ENCODE data around the gene CASP5.

DNA sequence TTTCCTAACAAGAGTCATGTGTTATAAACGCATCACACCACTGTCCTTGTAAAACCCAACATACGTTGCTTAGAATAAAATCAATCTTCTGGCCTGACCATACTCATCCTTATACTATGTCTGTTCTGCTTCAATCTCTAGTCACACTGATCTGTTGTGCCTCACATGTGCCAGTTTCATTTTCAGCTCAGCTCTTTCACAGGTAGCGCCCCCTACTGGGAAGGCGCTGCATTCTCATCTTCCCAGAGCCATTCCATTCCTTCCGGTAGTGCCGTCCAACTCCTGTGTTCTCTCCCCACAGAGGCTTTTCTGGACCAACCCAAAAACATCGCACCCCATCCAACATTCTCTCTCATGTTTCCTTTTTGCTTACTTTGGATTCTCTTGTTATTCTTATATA, 22.2 kb downstream of the CASP5 start:
- TF ChIP-seq, protein P1, sequence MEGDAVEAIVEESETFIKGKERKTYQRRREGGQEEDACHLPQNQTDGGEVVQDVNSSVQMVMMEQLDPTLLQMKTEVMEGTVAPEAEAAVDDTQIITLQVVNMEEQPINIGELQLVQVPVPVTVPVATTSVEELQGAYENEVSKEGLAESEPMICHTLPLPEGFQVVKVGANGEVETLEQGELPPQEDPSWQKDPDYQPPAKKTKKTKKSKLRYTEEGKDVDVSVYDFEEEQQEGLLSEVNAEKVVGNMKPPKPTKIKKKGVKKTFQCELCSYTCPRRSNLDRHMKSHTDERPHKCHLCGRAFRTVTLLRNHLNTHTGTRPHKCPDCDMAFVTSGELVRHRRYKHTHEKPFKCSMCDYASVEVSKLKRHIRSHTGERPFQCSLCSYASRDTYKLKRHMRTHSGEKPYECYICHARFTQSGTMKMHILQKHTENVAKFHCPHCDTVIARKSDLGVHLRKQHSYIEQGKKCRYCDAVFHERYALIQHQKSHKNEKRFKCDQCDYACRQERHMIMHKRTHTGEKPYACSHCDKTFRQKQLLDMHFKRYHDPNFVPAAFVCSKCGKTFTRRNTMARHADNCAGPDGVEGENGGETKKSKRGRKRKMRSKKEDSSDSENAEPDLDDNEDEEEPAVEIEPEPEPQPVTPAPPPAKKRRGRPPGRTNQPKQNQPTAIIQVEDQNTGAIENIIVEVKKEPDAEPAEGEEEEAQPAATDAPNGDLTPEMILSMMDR (IDR thresholded peaks at IDR 0.05 in 4 of 5, conservative IDR thresholded peaks at IDR 0.05 in 1 of 5) = peak in 2 of 5 experiments; percentile 18 to 55
- TF ChIP-seq POLR2A (IDR thresholded peaks at IDR 0.05) = no peak
